ENCODE measurements around the gene PTPRT. TPM values are rescaled to one million over a fixed set of nuclear protein-coding genes. Genes with fewer than 3 reads are reported as not detected.

Gene PTPRT
- total and polyA plus RNA-seq, 2 experiments from 2014 or later, result not detected

- Mint-ChIP-seq H3K4me3 (no peak overlapping the region), H3K4me1 (peaks cover 3% of the 10 kb centered on the region; the same call in 1 of the 3 replicates), H3K9me3 (peaks cover 97% of the 10 kb centered on the region), H3K27me3 (ENCODE audit: insufficient read depth, low read depth, poor library complexity) (no peaks in the 10 kb centered on the region), H3K27ac (no peak overlapping the region), H3K36me3 (ENCODE audit: low read depth) (peaks cover 40% of the 10 kb centered on the region)
- Histone ChIP-seq H2AFZ (no peak overlapping the region), H3K36me3 (ENCODE audit: insufficient read depth) (peaks cover 7% of the 10 kb centered on the region), H3F3A (replicated peaks; ENCODE audit: low read depth) (no peaks in the 10 kb centered on the region), H3K4me3 (no peak overlapping the region), H3K79me2 (replicated peaks; ENCODE audit: insufficient read depth) (no peaks in the 10 kb centered on the region), H3K9me2 (ENCODE audit: insufficient read depth) (no peaks in the 10 kb centered on the region), H3K27me3 (ENCODE audit: insufficient read depth) (no peaks in the 10 kb centered on the region), H3K4me2 (no peak overlapping the region), H4K20me1 (replicated peaks; ENCODE audit: insufficient read depth) (no peaks in the 10 kb centered on the region), H3K4me1 (ENCODE audit: insufficient read depth) (no peaks in the 10 kb centered on the region), H3K27ac (ENCODE audit: low read depth) (no peak overlapping the region)
- DNase-seq (ENCODE audit: low spot score) (no peak), ATAC-seq (no peak)
- TF ChIP-seq CTCF (conservative IDR thresholded peaks at IDR 0.05; ENCODE audit: low read depth in 2 of 2) (no peak), ZNF114 (CRISPR knock-in tag; IDR thresholded peaks at IDR 0.05) (no peak), STAT1 (IDR thresholded peaks at IDR 0.05; ENCODE audit: unreplicated experiment) (no peak), ZNF331 (CRISPR knock-in tag; IDR thresholded peaks at IDR 0.05; ENCODE audit: low read depth) (no peak), ETS1 (IDR thresholded peaks at IDR 0.05) (no peak)
Measured at GRCh38 chr20:42461291-42461690, 728.4 kb downstream of the PTPRT start.

- Mint-ChIP-seq H3K4me3 (no peak overlapping the region), H3K9me3 (peaks cover 97% of the 10 kb centered on the region), H3K4me1 (no peaks in the 10 kb centered on the region), H3K36me3 (ENCODE audit: low read depth) (peaks cover 43% of the 10 kb centered on the region), H3K27ac (no peak overlapping the region), H3K27me3 (ENCODE audit: insufficient read depth, low read depth, poor library complexity) (peaks cover 4% of the 10 kb centered on the region)
- Histone ChIP-seq H3K27ac (ENCODE audit: low read depth) (no peak overlapping the region), H3K4me1 (ENCODE audit: insufficient read depth) (no peaks in the 10 kb centered on the region), H3K36me3 (ENCODE audit: insufficient read depth) (peaks cover 17% of the 10 kb centered on the region), H4K20me1 (replicated peaks; ENCODE audit: insufficient read depth) (no peaks in the 10 kb centered on the region), H3K4me3 (no peak overlapping the region), H2AFZ (no peak overlapping the region), H3K9me2 (ENCODE audit: insufficient read depth) (no peaks in the 10 kb centered on the region), H3K27me3 (ENCODE audit: insufficient read depth) (no peaks in the 10 kb centered on the region), H3K4me2 (no peak overlapping the region), H3F3A (replicated peaks; ENCODE audit: low read depth) (no peaks in the 10 kb centered on the region), H3K79me2 (replicated peaks; ENCODE audit: insufficient read depth) (no peaks in the 10 kb centered on the region)
- ATAC-seq (no peak), DNase-seq (ENCODE audit: low spot score) (no peak)
- TF ChIP-seq CREB1 (CRISPR knock-in tag; IDR thresholded peaks at IDR 0.05; ENCODE audit: low read depth) (no peak), REST (IDR thresholded peaks at IDR 0.05; ENCODE audit: unreplicated experiment) (no peak), JUNB (IDR thresholded peaks at IDR 0.05; ENCODE audit: unreplicated experiment) (no peak), CTCF (conservative IDR thresholded peaks at IDR 0.05; ENCODE audit: low read depth in 2 of 2) (no peak), EZH2 (IDR thresholded peaks at IDR 0.05; ENCODE audit: low read depth, unreplicated experiment) (no peak)
Measured at GRCh38 chr20:42447270-42447669, 742.4 kb downstream of the PTPRT start.
